Kasumi-1 (cell line): ENCODE measurements around the gene RAB33B.

ENCODE experiments used
- DNase-seq, 2 experiments: peaks; one replicate each; lab custom pipeline; 2025; lab: John Stamatoyannopoulos, UW

RAB33B gene

GRCh38 chr4:139508581-139509237 is 54.8 kb downstream of the RAB33B start:
- no peak for DNase-seq

DNA sequence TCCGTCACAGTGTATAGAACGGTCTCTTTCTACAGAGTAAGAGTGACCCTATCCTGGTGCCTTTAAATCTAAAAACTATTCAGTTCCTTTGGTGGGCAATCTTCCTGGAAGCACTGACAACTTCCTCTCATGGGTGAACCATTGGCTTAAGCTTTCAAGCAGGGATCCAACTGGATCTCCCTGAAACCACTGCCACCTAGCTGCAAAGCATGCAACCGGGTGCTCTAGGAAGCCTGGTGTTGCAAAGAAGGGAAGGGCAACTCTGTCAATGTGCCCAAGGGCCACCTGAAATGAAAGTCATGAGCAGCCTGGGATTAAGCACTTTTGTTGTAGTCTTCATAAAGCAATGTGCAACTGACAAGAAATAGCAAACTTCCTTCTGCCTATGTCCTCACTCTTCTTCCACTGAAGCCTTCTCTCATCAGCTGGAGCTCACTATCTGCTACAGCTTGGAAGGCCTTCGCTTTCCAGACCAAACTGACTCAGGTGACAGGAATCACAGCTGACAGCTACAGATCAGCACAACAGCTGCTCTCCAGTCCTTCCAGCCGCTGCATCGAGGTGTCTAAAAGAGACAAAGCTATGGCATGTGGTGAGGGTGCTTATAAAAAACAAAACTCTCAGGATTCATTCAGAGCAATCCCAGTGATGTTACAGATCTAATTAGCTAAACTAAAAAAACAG is 55.9 kb downstream of the RAB33B start:
- DNase-seq: peak; percentile 51 to 63

DNA sequence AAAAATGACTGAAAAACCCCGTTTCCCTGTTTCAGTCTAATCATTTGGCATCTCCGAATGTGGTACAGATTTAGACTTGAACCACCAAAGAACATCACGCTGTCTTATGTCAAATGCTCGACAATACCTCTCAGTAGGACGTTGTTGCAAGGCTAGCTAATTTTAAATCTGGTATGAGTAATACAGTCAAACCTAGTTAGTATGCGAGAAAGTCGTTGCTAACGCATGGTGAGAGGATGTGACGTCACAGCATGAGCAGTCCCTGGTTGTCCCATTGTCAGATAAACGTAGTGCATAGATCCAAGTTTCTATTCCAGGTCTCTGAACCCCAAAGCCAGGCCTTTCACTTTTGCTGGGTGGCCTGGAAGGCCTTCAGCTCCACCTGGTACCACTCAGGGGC is 57.4 kb downstream of the RAB33B start:
- no peak for DNase-seq

GRCh38 chr4:139514382-139515059 is 60.6 kb downstream of the RAB33B start:
- no peak for DNase-seq

- no peak for DNase-seq
Observed at GRCh38 chr4:139515531-139515958, 61.6 kb downstream of the RAB33B start.

- no peak for DNase-seq
Observed at GRCh38 chr4:139521754-139522401, 68.0 kb downstream of the RAB33B start.

DNA sequence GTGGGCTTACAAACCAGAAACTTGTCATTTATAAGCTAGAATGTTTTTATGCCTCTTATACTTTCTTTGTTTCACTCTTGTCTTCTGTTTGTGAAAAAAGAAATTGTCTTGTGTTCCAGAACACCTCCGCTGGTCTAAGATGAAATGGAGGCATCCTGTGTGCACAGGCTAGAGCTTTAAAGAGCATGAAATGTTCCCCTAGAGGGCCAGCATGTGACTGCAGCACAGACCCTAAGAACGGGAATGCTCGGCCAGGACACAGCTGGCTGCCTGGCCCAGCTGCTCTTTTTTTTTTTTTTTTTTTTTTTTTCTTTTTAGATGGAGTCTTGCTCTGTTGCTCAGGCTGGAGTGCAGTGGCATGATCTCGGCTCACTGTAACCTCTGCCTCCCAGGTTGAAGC is 68.5 kb downstream of the RAB33B start:
- DNase-seq: no peak

GRCh38 chr4:139523076-139523475 is 69.2 kb downstream of the RAB33B start:
- no peak for DNase-seq

GRCh38 chr4:139524062-139524631 is 70.2 kb downstream of the RAB33B start:
- no peak for DNase-seq

DNA sequence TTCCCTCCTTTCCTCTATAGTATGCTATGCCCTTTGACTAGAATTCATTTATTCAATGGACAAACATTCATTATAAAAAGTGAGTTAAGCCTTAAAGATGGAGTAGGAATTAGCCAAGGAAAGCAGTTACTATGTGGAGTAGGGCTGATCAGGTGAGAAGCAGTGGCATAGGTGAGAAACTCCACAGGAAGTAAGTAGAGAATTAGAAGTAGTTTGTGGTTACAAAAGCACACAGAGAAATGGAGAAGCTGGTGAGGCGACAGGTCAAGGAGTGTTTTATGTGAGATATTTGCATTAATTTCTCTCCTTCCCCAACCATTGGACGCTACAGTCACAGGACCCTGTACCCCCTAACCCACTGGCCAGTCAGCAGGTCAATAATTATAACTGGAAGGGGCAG is 71.5 kb downstream of the RAB33B start:
- no peak for DNase-seq
